HEK293T (cell line): ENCODE measurements around the gene CLEC18C.
"Not testable (repeated sequence)": the region's sequence is repeated elsewhere in the genome, so short reads cannot be mapped to it uniquely, and the experiment has no call there.

Experiments used
- BHLHE40 ChIP-seq: fragments of 450-650 bp; IDR thresholded peaks from 2 replicates; pipeline ENCODE4 v1.6.1; 2016; ENCODE audit warnings: mild to moderate bottlenecking, moderate library complexity, borderline replicate concordance
- CTBP1 ChIP-seq: fragments of 450-650 bp; IDR thresholded peaks from 2 replicates; pipeline ENCODE4 v1.6.1; 2016; ENCODE audit warnings: borderline replicate concordance
- ELF4 ChIP-seq: fragments of 450-650 bp; IDR thresholded peaks from 2 replicates; pipeline ENCODE4 v1.6.1; 2017; ENCODE audit warnings: antibody characterized with exemption
- FOXA1 ChIP-seq: fragments of 450-650 bp; IDR thresholded peaks from 2 replicates; pipeline ENCODE4 v1.6.1; 2016; ENCODE audit warnings: mild to moderate bottlenecking
- FOXK2 ChIP-seq: fragments of 450-650 bp; IDR thresholded peaks from 2 replicates; pipeline ENCODE4 v1.6.1; 2016; ENCODE audit warnings: mild to moderate bottlenecking
- HDGF ChIP-seq: fragments of 450-650 bp; IDR thresholded peaks from 2 replicates; pipeline ENCODE4 v1.6.1; 2017; ENCODE audit warnings: antibody characterized with exemption, borderline replicate concordance
- LEF1 ChIP-seq: fragments of 450-650 bp; IDR thresholded peaks from 2 replicates; pipeline ENCODE4 v1.6.1; 2017; ENCODE audit warnings: mild to moderate bottlenecking, borderline replicate concordance

- not testable (repeated sequence) for TF ChIP-seq FOXK2, LEF1, CTBP1, BHLHE40, ELF4, FOXA1, HDGF
These were observed 15.0 kb downstream of the CLEC18C start for GRCh38 chr16:70188608-70188915.
